Nephron progenitor cell (in vitro differentiated cells): ENCODE data around the gene HLA-DRB1.

Experiments
- DNase-seq: peaks from one replicate; pipeline ENCODE4 v3.0.0; 2021
- H3K27ac Mint-ChIP-seq: 2 replicates; pipeline ENCODE4 v1.8.0; 2021; ENCODE audit warnings: mild to moderate bottlenecking, moderate library complexity, mixed read lengths
- H3K27me3 Mint-ChIP-seq: 2 replicates; pipeline ENCODE4 v1.8.0; 2021; ENCODE audit warnings: mild to moderate bottlenecking, low read depth, mixed read lengths; ENCODE audit not compliant: poor library complexity
- H3K36me3 Mint-ChIP-seq: 2 replicates; pipeline ENCODE4 v1.8.0; 2021; ENCODE audit warnings: low read depth, mixed read lengths
- H3K4me1 Mint-ChIP-seq: 2 replicates; pipeline ENCODE4 v1.8.0; 2021; ENCODE audit warnings: mixed read lengths
- H3K4me3 Mint-ChIP-seq: 2 replicates; pipeline ENCODE4 v1.8.0; 2021; ENCODE audit warnings: mild to moderate bottlenecking, moderate library complexity, mixed read lengths
- H3K9me3 Mint-ChIP-seq: 2 replicates; pipeline ENCODE4 v1.8.0; 2021; ENCODE audit warnings: mild to moderate bottlenecking, moderate library complexity, mixed read lengths
- TF ChIP-seq, protein P1 (sequence below): fragments of 200-600 bp; sonication (generic); IDR thresholded peaks from 2 replicates; pipeline ENCODE4 v1.5.0; 2021; ENCODE audit warnings: antibody characterized with exemption

HLA-DRB1 gene

DNA sequence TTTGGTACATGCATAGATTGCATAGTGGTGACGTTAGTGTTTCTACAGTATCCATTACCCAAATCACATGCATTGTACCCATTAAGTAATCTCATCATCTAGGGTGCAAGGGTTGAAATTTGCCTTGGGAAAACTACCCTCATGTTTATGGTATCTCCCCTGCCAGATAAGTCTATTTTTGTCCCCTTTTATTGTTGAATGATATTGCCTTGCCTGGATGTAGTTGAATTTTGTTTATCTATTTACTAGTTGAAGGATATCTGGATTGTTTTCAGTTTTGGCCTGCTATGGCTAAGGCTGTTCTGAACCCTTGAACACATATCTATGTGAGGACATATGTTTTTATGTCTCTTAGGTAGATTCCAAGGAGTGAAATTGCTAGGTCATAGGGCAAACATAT, 13.4 kb downstream of the HLA-DRB1 start:
- Mint-ChIP-seq H3K4me1 (peaks cover 22% of the 10 kb centered on the region), H3K27ac (no peak overlapping the region), H3K9me3 (no peaks in the 10 kb centered on the region), H3K27me3 (peaks cover 4% of the 10 kb centered on the region), H3K4me3 (no peak overlapping the region), H3K36me3 (peaks cover 25% of the 10 kb centered on the region)
- no peak for DNase-seq
- TF ChIP-seq, protein P1, sequence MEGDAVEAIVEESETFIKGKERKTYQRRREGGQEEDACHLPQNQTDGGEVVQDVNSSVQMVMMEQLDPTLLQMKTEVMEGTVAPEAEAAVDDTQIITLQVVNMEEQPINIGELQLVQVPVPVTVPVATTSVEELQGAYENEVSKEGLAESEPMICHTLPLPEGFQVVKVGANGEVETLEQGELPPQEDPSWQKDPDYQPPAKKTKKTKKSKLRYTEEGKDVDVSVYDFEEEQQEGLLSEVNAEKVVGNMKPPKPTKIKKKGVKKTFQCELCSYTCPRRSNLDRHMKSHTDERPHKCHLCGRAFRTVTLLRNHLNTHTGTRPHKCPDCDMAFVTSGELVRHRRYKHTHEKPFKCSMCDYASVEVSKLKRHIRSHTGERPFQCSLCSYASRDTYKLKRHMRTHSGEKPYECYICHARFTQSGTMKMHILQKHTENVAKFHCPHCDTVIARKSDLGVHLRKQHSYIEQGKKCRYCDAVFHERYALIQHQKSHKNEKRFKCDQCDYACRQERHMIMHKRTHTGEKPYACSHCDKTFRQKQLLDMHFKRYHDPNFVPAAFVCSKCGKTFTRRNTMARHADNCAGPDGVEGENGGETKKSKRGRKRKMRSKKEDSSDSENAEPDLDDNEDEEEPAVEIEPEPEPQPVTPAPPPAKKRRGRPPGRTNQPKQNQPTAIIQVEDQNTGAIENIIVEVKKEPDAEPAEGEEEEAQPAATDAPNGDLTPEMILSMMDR = no peak

DNA sequence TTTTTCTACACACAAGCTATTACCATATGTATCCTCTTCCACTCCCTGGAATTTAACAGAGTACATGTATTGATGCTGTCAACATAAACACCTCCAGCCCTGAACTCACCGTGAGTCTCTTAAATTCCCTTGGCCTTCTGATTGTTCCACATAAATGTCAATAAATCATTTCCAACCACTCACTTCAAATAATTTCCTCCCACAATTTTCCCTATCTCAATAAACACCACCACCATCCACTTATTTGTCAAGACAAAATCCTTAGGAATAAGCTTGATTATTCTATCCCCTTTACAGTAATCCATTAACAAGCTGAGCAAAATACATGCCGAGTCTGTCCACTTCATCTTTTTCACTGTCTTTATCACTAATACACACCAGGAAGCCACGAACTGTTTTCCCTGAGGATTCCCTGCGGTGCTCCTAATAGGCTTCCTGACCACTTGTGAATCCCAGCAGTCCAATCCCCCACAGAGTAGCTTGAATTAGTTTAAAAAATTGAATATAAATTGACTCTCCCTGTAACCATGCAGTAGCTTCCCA, 19.2 kb downstream of the HLA-DRB1 start:
- H3K27me3 Mint-ChIP-seq = peaks cover 3% of the 10 kb centered on the region
- H3K27ac Mint-ChIP-seq = no peak overlapping the region
- TF ChIP-seq, protein P1 = no peak
- peaks cover 35% of the 10 kb centered on the region for H3K4me1 Mint-ChIP-seq
- DNase-seq = no peak
- H3K9me3 Mint-ChIP-seq = peaks cover 18% of the 10 kb centered on the region
- H3K4me3 Mint-ChIP-seq = no peak overlapping the region
- H3K36me3 Mint-ChIP-seq = no peaks in the 10 kb centered on the region

DNA sequence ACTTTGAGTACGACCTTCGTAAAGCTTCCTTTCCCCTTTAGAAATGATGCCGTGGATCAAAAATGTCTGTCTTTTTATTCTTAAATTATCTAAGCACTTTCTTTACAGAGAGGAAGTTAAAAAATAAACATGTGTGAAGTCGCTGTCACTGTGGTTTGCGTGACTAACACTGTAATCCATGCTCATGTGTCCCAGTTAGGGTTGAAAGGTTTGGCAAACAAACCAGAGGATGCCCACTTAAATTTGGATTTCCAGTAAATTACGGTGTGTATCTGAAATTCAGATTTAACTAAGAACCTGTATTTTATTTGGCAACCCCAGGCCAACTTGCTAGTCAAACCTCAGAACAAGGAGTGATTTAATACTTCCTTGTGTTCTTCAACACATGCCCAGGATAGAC, 21.1 kb downstream of the HLA-DRB1 start:
- TF ChIP-seq, protein P1 = no peak
- Mint-ChIP-seq H3K4me3 (peak overlapping the region; percentile 21), H3K4me1 (peaks cover 44% of the 10 kb centered on the region), H3K36me3 (no peaks in the 10 kb centered on the region), H3K27ac (peak overlapping the region; percentile 75), H3K27me3 (peaks cover 3% of the 10 kb centered on the region), H3K9me3 (peaks cover 18% of the 10 kb centered on the region)
- DNase-seq = no peak

DNA sequence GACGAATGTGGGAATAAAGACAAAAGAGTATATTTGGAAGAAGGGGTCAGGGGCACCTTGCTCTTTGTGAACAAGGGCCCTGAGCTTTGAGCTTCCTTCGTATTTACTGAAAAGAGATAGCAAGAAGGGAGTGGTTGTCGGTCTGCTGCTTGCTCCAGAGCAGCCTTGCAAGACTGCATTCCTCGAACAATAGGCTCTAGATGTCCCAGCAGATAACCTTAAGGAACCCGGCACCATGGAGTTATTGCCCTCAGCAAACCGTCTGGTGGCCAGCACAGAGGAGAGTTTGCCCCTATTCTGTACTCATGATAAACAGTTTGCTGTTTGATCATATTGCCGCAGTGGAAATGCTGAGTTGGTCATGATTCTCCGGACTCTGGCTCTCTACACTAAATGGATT, 22.7 kb downstream of the HLA-DRB1 start:
- H3K9me3 Mint-ChIP-seq = peaks cover 18% of the 10 kb centered on the region
- no peak for DNase-seq
- H3K27ac Mint-ChIP-seq = no peak overlapping the region
- TF ChIP-seq, protein P1 = no peak
- H3K4me1 Mint-ChIP-seq = peaks cover 56% of the 10 kb centered on the region
- peaks cover 3% of the 10 kb centered on the region for H3K27me3 Mint-ChIP-seq
- H3K4me3 Mint-ChIP-seq = no peak overlapping the region
- no peaks in the 10 kb centered on the region for H3K36me3 Mint-ChIP-seq

DNA sequence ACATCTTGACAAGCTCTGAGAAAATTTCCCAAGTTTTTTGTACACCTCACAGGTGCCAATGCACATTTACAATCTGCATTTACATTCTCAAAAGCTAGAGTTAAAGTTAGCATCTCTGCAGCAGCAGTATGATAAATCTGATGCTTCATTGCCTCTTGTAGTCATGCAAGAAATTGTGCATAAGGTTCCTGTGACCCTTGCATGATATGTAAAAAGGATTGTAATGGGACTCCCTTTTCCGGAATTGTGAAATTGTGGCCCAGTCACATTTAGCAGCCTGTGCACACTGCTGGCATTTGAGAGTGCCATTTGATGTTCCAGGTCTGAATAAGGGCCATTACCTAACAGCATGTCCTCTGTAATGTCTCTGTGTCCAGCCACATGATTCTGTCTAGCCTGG, 24.1 kb downstream of the HLA-DRB1 start:
- DNase-seq = no peak
- TF ChIP-seq, protein P1 = no peak
- H3K36me3 Mint-ChIP-seq = no peaks in the 10 kb centered on the region
- H3K4me3 Mint-ChIP-seq = no peak overlapping the region
- peaks cover 45% of the 10 kb centered on the region for H3K4me1 Mint-ChIP-seq
- no peak overlapping the region for H3K27ac Mint-ChIP-seq
- peaks cover 18% of the 10 kb centered on the region for H3K9me3 Mint-ChIP-seq
- H3K27me3 Mint-ChIP-seq = peaks cover 3% of the 10 kb centered on the region

- H3K36me3 Mint-ChIP-seq = no peaks in the 10 kb centered on the region
- H3K27ac Mint-ChIP-seq = no peak overlapping the region
Observed at GRCh38 chr6:32562940-32563339, 26.7 kb downstream of the HLA-DRB1 start.

More at GRCh38 chr6:32562940-32563339, 26.7 kb downstream of the HLA-DRB1 start:
- peaks cover 24% of the 10 kb centered on the region for H3K4me1 Mint-ChIP-seq
- H3K4me3 Mint-ChIP-seq = no peak overlapping the region
- peaks cover 18% of the 10 kb centered on the region for H3K9me3 Mint-ChIP-seq
- no peak for DNase-seq
- TF ChIP-seq, protein P1 = no peak
- H3K27me3 Mint-ChIP-seq = peaks cover 5% of the 10 kb centered on the region
